CD4-positive, CD25-positive, alpha-beta regulatory T cell (primary cell): ENCODE measurements around the gene CCR5AS.
A peak's percentile ranks its signal among the peaks of the same experiment; 100 is the strongest.

Source experiments
- ATAC-seq, 2 donors: fragments of 150-1000 bp; cut with Tn5 transposase; one replicate each; pipeline ENCODE4 v1.10.0; 2021; ENCODE audit warnings: low read depth in 2 of 2, moderate number of reproducible peaks in 2 of 2, moderate library complexity in 1 of 2
- DNase-seq, 3 donors: peaks; one replicate each; pipeline versions ENCODE4 v3.0.0 to v3.0.0-alpha.2; 2012 to 2022; ENCODE audit warnings: mixed read lengths in 1 of 3
- H3K27ac ChIP-seq: one replicate; pipeline ENCODE4 v1.7.0; 2013; ENCODE audit warnings: mild to moderate bottlenecking, low read length; ENCODE audit not compliant: insufficient read depth, poor library complexity, severe bottlenecking
- H3K27me3 ChIP-seq: one replicate; pipeline ENCODE4 v1.7.0; 2013; ENCODE audit warnings: low read length; ENCODE audit not compliant: control insufficient read depth, insufficient read depth
- H3K36me3 ChIP-seq: one replicate; pipeline ENCODE4 v1.7.0; 2013; ENCODE audit warnings: mild to moderate bottlenecking, low read length, moderate library complexity; ENCODE audit not compliant: control insufficient read depth, insufficient read depth
- H3K4me1 ChIP-seq: 2 replicates; pipeline ENCODE4 v1.7.0; 2013; ENCODE audit warnings: mild to moderate bottlenecking, low read length; ENCODE audit not compliant: insufficient read depth, control insufficient read depth, poor library complexity, severe bottlenecking
- H3K4me3 ChIP-seq: one replicate; pipeline ENCODE4 v1.7.0; 2013; ENCODE audit warnings: low read depth, mild to moderate bottlenecking, low read length, moderate library complexity
- H3K9me3 ChIP-seq, 2 experiments: 1 replicate in 1 of 2; 2 replicates in 1 of 2; pipeline ENCODE4 v1.7.0; 2013; ENCODE audit warnings: low read length in 2 of 2, mild to moderate bottlenecking in 1 of 2, moderate library complexity in 1 of 2; ENCODE audit not compliant: control insufficient read depth in 2 of 2
- H3K27ac Mint-ChIP-seq, 3 donors: one replicate each; pipeline ENCODE4 v1.8.0; 2020 to 2022; ENCODE audit warnings: mild to moderate bottlenecking in 3 of 3, mixed read lengths in 3 of 3, moderate library complexity in 2 of 3
- H3K27me3 Mint-ChIP-seq: one replicate; pipeline ENCODE4 v1.8.0; 2022; ENCODE audit warnings: mild to moderate bottlenecking, mixed read lengths
- H3K36me3 Mint-ChIP-seq: one replicate; pipeline ENCODE4 v1.8.0; 2020; ENCODE audit warnings: mixed read lengths
- H3K4me1 Mint-ChIP-seq, 4 donors: one replicate each; pipeline ENCODE4 v1.8.0; 2020 to 2022; ENCODE audit warnings: mixed read lengths in 4 of 4, mild to moderate bottlenecking in 1 of 4
- H3K4me3 Mint-ChIP-seq, 4 donors: one replicate each; pipeline ENCODE4 v1.8.0; 2020 to 2022; ENCODE audit warnings: mild to moderate bottlenecking in 4 of 4, mixed read lengths in 4 of 4, moderate library complexity in 3 of 4
- H3K9me3 Mint-ChIP-seq, 7 donors: one replicate each; pipeline ENCODE4 v1.8.0; 2020 to 2022; ENCODE audit warnings: mixed read lengths in 7 of 7, mild to moderate bottlenecking in 3 of 7, moderate library complexity in 2 of 7

Gene CCR5AS

DNA sequence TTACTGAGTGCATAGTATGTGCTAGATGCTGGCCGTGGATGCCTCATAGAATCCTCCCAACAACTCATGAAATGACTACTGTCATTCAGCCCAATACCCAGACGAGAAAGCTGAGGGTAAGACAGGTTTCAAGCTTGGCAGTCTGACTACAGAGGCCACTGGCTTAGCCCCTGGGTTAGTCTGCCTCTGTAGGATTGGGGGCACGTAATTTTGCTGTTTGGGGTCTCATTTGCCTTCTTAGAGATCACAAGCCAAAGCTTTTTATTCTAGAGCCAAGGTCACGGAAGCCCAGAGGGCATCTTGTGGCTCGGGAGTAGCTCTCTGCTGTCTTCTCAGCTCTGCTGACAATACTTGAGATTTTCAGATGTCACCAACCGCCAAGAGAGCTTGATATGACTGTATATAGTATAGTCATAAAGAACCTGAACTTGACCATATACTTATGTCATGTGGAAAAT is 37.2 kb downstream of the CCR5AS start:
- no peaks in the 10 kb centered on the region for H3K36me3 Mint-ChIP-seq
- Histone ChIP-seq H3K36me3 (no peaks in the 10 kb centered on the region), H3K4me1 (peaks cover 63% of the 10 kb centered on the region), H3K27me3 (no peaks in the 10 kb centered on the region), H3K9me3 (no peaks in the 10 kb centered on the region), H3K27ac (peak overlapping the region; percentile 82), H3K4me3 (peak overlapping the region; percentile 84)
- peak; percentile 19 for ATAC-seq
- no peaks in the 10 kb centered on the region for H3K27me3 Mint-ChIP-seq
- peak in 2 of 3 donors; percentile 20 to 65 for DNase-seq
- H3K4me1 Mint-ChIP-seq, result peaks cover 16 to 64% (median 49%) of the 10 kb centered on the region in 4 donors
- peaks cover 0 to 1% (median 0%) of the 10 kb centered on the region in 7 donors for H3K9me3 Mint-ChIP-seq
- peak overlapping the region; percentile 60 to 92 (median 72) for H3K4me3 Mint-ChIP-seq
- H3K27ac Mint-ChIP-seq, result peak overlapping the region; percentile 66 to 89 (median 86)

DNA sequence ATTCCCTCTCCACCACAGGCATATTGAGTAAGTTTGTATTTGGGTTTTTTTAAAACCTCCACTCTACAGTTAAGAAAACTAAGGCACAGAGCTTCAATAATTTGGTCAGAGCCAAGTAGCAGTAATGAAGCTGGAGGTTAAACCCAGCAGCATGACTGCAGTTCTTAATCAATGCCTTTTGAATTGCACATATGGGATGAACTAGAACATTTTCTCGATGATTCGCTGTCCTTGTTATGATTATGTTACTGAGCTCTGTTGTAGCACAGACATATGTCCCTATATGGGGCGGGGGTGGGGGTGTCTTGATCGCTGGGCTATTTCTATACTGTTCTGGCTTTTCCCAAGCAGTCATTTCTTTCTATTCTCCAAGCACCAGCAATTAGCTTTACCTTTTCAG is 37.7 kb downstream of the CCR5AS start:
- ATAC-seq (no peak), DNase-seq (no peak)
- Mint-ChIP-seq H3K27me3 (no peaks in the 10 kb centered on the region), H3K4me3 (peak overlapping the region; percentile 60 to 92 (median 72)), H3K36me3 (no peaks in the 10 kb centered on the region), H3K4me1 (peaks cover 16 to 59% (median 47%) of the 10 kb centered on the region in 4 donors), H3K27ac (peak overlapping the region; percentile 66 to 89 (median 86)), H3K9me3 (peaks cover 0 to 1% (median 0%) of the 10 kb centered on the region in 7 donors)
- Histone ChIP-seq H3K27me3 (no peaks in the 10 kb centered on the region), H3K9me3 (no peaks in the 10 kb centered on the region), H3K36me3 (no peaks in the 10 kb centered on the region), H3K4me3 (peak overlapping the region; percentile 84), H3K4me1 (peaks cover 57% of the 10 kb centered on the region), H3K27ac (peak overlapping the region; percentile 82)

DNA sequence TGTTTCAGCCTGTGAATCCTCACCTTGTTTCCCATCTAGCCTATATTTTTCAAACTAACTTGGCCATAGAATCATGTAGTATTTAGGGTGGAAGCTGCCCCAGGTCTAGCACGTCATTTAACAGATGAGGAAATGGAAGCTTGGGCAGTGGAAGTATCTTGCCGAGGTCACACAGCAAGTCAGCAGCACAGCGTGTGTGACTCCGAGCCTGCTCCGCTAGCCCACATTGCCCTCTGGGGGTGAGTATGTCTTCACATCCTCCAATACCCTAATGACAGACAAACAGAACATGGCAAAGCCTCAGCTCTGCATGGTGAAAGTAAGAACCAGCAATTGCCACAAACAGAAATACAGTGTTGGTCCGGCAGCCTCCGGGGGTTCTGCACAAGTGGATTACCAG is 38.3 kb downstream of the CCR5AS start:
- Mint-ChIP-seq H3K36me3 (no peaks in the 10 kb centered on the region), H3K27ac (peak overlapping the region; percentile 84 to 90 (median 89)), H3K4me1 (peaks cover 16 to 54% (median 44%) of the 10 kb centered on the region in 4 donors), H3K27me3 (no peaks in the 10 kb centered on the region), H3K4me3 (peak overlapping the region in 3 of 4 donors; percentile 36 to 76 (median 57)), H3K9me3 (peaks cover 0 to 1% (median 0%) of the 10 kb centered on the region in 7 donors)
- Histone ChIP-seq H3K9me3 (no peaks in the 10 kb centered on the region), H3K36me3 (no peaks in the 10 kb centered on the region), H3K27me3 (no peaks in the 10 kb centered on the region), H3K27ac (peak overlapping the region; percentile 82), H3K4me3 (peak overlapping the region; percentile 64), H3K4me1 (peaks cover 52% of the 10 kb centered on the region)
- ATAC-seq (peak; percentile 74 to 79), DNase-seq (peak; percentile 17 to 88 (median 66))

DNA sequence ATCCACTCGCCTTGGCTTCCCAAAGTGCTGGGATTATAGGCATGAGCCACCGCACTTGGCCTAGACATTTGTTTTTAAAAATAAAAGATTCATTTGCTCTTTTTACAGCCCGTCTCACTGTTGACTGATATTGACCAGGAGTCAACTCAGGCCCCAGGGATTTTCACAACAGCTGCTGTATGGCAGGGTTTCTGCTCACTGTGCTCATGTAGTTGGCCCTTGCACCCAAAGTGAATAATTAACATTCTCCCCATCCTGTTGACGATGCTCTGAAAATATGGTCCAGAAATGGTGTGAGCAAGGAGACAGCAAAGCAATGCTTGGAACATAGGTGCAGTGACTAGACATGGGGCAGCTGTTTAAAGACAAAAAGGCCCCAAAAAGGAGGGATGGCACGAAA is 39.1 kb downstream of the CCR5AS start:
- DNase-seq (no peak), ATAC-seq (no peak)
- peak overlapping the region; percentile 82 for H3K27ac ChIP-seq
- no peaks in the 10 kb centered on the region for H3K36me3 ChIP-seq
- Mint-ChIP-seq H3K27me3 (no peaks in the 10 kb centered on the region), H3K36me3 (no peaks in the 10 kb centered on the region), H3K9me3 (no peaks in the 10 kb centered on the region), H3K4me3 (peak overlapping the region in 1 of 4 donors; percentile 76), H3K27ac (peak overlapping the region; percentile 84 to 90 (median 89)), H3K4me1 (peaks cover 16 to 54% (median 38%) of the 10 kb centered on the region in 4 donors)
- H3K9me3 ChIP-seq, result no peaks in the 10 kb centered on the region
- H3K4me1 ChIP-seq, result peaks cover 46% of the 10 kb centered on the region
- H3K4me3 ChIP-seq, result no peak overlapping the region
- no peaks in the 10 kb centered on the region for H3K27me3 ChIP-seq

DNA sequence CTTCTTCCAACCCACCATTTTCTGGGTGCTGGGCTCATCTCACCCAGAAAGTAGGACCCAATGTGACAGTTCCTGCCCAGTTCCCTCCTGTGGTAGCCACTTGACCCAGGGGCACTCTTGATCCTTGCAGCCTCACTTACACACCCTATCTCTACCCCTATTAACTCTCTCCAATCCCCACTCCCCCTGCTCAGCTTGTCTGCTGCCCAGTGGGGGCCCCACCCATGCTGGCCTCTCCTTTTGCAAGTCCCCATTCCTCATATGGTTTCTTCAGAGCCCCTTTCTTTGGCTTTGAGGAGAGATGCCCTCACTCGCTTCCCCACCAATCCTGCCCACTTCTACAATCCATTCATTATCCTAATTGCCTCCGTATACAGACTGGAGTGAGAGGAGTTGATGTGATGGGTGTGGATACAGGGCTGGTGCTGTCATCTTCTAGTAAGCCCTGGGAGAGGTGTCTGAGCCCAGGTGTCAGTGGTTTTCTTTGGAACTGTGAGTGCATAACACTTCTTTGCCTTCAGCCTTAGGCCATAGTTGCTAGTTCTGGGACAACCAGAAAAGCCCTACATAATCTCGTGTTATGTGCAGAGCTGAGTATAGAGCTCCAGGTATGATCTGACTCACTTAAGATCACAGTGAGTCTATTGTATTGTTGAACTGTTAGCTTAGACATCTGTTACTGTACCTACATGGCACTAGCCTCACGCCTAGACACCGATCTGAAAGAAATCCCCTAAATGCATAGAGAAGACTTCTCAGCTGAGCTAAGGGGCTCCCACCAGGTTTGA is 40.9 kb downstream of the CCR5AS start:
- H3K36me3 Mint-ChIP-seq, result no peaks in the 10 kb centered on the region
- H3K4me1 Mint-ChIP-seq, result peaks cover 15 to 46% (median 39%) of the 10 kb centered on the region in 4 donors
- no peaks in the 10 kb centered on the region for H3K27me3 ChIP-seq
- DNase-seq, result no peak
- ATAC-seq, result no peak
- no peak overlapping the region for H3K27ac ChIP-seq
- peaks cover 32% of the 10 kb centered on the region for H3K4me1 ChIP-seq
- no peaks in the 10 kb centered on the region for H3K27me3 Mint-ChIP-seq
- no peak overlapping the region for H3K27ac Mint-ChIP-seq
- H3K4me3 Mint-ChIP-seq, result no peak overlapping the region
- no peaks in the 10 kb centered on the region for H3K36me3 ChIP-seq
- no peaks in the 10 kb centered on the region for H3K9me3 Mint-ChIP-seq
- H3K9me3 ChIP-seq, result no peaks in the 10 kb centered on the region
- H3K4me3 ChIP-seq, result no peak overlapping the region

DNA sequence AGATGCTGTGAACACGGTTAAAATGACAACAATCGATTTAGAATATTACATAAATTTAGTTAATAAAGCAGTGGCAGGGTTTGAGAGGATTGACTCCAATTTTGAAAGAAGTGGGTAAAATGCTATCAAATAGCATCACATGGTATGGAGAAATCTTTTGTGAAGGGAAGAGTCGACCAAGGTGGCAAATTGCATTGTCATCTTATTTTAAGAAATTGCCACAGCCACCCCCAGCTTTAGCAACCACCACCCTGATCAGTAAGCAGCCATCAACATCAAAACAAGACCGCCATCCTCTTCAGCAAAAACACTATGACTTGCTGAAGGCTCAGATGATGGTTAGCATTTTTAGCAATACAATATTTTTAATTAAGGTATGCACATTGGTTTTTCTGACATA is 41.8 kb downstream of the CCR5AS start:
- Histone ChIP-seq H3K4me3 (no peak overlapping the region), H3K9me3 (no peaks in the 10 kb centered on the region), H3K27me3 (no peaks in the 10 kb centered on the region), H3K36me3 (no peaks in the 10 kb centered on the region), H3K27ac (no peak overlapping the region), H3K4me1 (peaks cover 28% of the 10 kb centered on the region)
- ATAC-seq (no peak), DNase-seq (no peak)
- Mint-ChIP-seq H3K36me3 (no peaks in the 10 kb centered on the region), H3K27ac (peak overlapping the region in 1 of 3 donors; percentile 33), H3K4me1 (peaks cover 14 to 48% (median 35%) of the 10 kb centered on the region in 4 donors), H3K4me3 (no peak overlapping the region), H3K9me3 (no peaks in the 10 kb centered on the region), H3K27me3 (no peaks in the 10 kb centered on the region)

DNA sequence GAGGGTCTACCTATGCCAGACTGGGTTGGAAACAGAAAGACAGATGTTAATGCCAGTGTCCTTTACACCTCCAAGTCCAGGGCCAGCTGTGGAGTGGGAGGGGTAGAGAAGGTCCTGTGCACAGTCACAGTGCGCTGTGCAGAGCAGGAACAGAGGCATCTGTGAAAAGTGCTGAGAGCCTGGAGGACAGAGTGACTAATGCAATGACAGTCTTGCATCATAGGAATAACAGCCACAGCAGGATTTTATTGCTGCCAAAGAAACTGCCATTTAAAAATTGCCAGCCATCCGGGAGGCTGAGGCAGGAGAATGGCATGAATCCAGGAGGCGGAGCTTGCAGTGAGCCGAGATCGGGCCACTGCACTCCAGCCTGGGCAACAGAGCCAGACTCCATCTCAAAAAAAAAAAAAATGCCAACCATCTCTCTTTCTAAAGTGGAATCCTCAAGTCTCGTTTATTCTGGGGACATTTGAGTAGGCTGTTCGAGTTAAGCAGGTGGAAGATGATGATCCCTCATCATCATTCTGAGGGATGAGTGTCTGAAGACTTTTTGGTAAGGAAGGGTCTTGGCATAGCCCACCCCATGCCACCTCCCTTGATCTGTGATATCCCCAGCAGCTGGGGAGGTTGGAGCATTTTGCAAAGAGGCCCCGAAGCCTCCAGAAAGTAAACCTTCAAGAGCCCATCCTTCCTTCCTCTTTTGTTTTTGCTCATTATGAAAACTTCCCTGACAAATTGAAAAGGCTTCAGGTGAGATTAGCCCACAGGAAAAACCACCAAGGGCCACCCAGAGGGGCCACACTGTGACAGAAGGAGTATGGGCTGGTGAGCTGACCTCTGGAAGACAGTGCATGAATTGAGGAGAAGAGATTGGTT is 45.2 kb downstream of the CCR5AS start:
- peaks cover 10 to 41% (median 26%) of the 10 kb centered on the region in 4 donors for H3K4me1 Mint-ChIP-seq
- Histone ChIP-seq H3K27me3 (no peaks in the 10 kb centered on the region), H3K27ac (no peak overlapping the region), H3K4me3 (no peak overlapping the region), H3K36me3 (no peaks in the 10 kb centered on the region), H3K4me1 (peaks cover 18% of the 10 kb centered on the region), H3K9me3 (no peaks in the 10 kb centered on the region)
- H3K27me3 Mint-ChIP-seq, result no peaks in the 10 kb centered on the region
- ATAC-seq, result no peak
- peak overlapping the region in 2 of 4 donors; percentile 33 to 36 for H3K4me3 Mint-ChIP-seq
- no peak for DNase-seq
- H3K27ac Mint-ChIP-seq, result peak overlapping the region in 2 of 3 donors; percentile 1 to 80
- no peaks in the 10 kb centered on the region for H3K36me3 Mint-ChIP-seq
- H3K9me3 Mint-ChIP-seq, result no peaks in the 10 kb centered on the region
